Parathyroid adenoma (tissue), 2 donors: ENCODE data around the gene SMARCA4.
"Not testable (repeated sequence)": the region's sequence is repeated elsewhere in the genome, so short reads cannot be mapped to it uniquely, and the experiment has no call there.

Experiments
- H2AFZ ChIP-seq: fragments of 300-600 bp; sonication (generic); one replicate; pipeline ENCODE4 v1.7.0; 2017; ENCODE audit warnings: antibody characterized with exemption, mild to moderate bottlenecking
- H3K27ac ChIP-seq: fragments of 300-600 bp; sonication (generic); one replicate; pipeline ENCODE4 v1.7.0; 2017
- H3K27me3 ChIP-seq: fragments of 300-600 bp; sonication (generic); one replicate; pipeline ENCODE4 v1.7.0; 2017; ENCODE audit warnings: low read length; ENCODE audit not compliant: control insufficient read depth, insufficient read depth
- H3K36me3 ChIP-seq: fragments of 300-600 bp; sonication (generic); one replicate; pipeline ENCODE4 v1.7.0; 2017; ENCODE audit warnings: low read length; ENCODE audit not compliant: control insufficient read depth, insufficient read depth
- H3K4me1 ChIP-seq: fragments of 300-600 bp; sonication (generic); one replicate; pipeline ENCODE4 v1.7.0; 2017; ENCODE audit warnings: control low read depth
- H3K4me2 ChIP-seq: fragments of 300-600 bp; sonication (generic); one replicate; pipeline ENCODE4 v1.7.0; 2017; ENCODE audit warnings: low read length
- H3K4me3 ChIP-seq: fragments of 300-600 bp; sonication (generic); one replicate; pipeline ENCODE4 v1.7.0; 2017; ENCODE audit warnings: low read depth, low read length
- H3K79me2 ChIP-seq: fragments of 300-600 bp; sonication (generic); one replicate; pipeline ENCODE4 v1.7.0; 2017; ENCODE audit warnings: control low read depth
- H3K9ac ChIP-seq: fragments of 300-600 bp; sonication (generic); one replicate; pipeline ENCODE4 v1.7.0; 2017; ENCODE audit warnings: mild to moderate bottlenecking
- H3K9me3 ChIP-seq: fragments of 300-600 bp; sonication (generic); one replicate; pipeline ENCODE4 v1.7.0; 2017; ENCODE audit warnings: low read length; ENCODE audit not compliant: control insufficient read depth
- CTCF ChIP-seq: fragments of 300-600 bp; sonication (generic); IDR thresholded peaks from one replicate; pipeline ENCODE4 v1.7.0; 2017; ENCODE audit warnings: antibody characterized with exemption, mild to moderate bottlenecking
- donor health status: primary hyperparathyroidism.

SMARCA4 gene

GRCh38 chr19:11079999-11080398, 119.2 kb downstream of the SMARCA4 start:
- Histone ChIP-seq H3K27ac (no peak overlapping the region), H3K4me1 (no peaks in the 10 kb centered on the region), H3K27me3 (no peaks in the 10 kb centered on the region), H3K9ac (no peak overlapping the region), H3K4me2 (no peak overlapping the region), H3K79me2 (no peaks in the 10 kb centered on the region), H2AFZ (no peak overlapping the region), H3K4me3 (no peak overlapping the region), H3K9me3 (no peaks in the 10 kb centered on the region), H3K36me3 (no peaks in the 10 kb centered on the region)
- no peak for TF ChIP-seq CTCF

- no peaks in the 10 kb centered on the region for H3K79me2 ChIP-seq
- peaks cover 3% of the 10 kb centered on the region for H3K4me1 ChIP-seq
- no peaks in the 10 kb centered on the region for H3K27me3 ChIP-seq
- H3K4me2 ChIP-seq, result no peak overlapping the region
- TF ChIP-seq CTCF, result no peak
- H3K9ac ChIP-seq, result no peak overlapping the region
- H3K27ac ChIP-seq, result no peak overlapping the region
- H3K9me3 ChIP-seq, result no peaks in the 10 kb centered on the region
- H2AFZ ChIP-seq, result no peak overlapping the region
- no peak overlapping the region for H3K4me3 ChIP-seq
- H3K36me3 ChIP-seq, result no peaks in the 10 kb centered on the region
Observed at GRCh38 chr19:11087870-11088505, 127.2 kb downstream of the SMARCA4 start.

GRCh38 chr19:11088506-11089253, 127.8 kb downstream of the SMARCA4 start:
- Histone ChIP-seq H3K36me3 (no peaks in the 10 kb centered on the region), H3K27me3 (no peaks in the 10 kb centered on the region), H3K4me1 (peaks cover 3% of the 10 kb centered on the region), H3K9me3 (no peaks in the 10 kb centered on the region), H3K79me2 (no peaks in the 10 kb centered on the region), H2AFZ (peak overlapping the region; percentile 77), H3K4me2 (peak overlapping the region; percentile 54), H3K27ac (peak overlapping the region; percentile 77), H3K9ac (no peak overlapping the region), H3K4me3 (peak overlapping the region; percentile 54)
- TF ChIP-seq CTCF, result no peak

- H3K79me2 ChIP-seq, result no peaks in the 10 kb centered on the region
Observed at GRCh38 chr19:11089254-11090013, 128.6 kb downstream of the SMARCA4 start, which contains the start of gene LDLR. LDLR (plus strand) TSS chr19:11089463; CDS start chr19:11089549, 86 bp downstream.

GRCh38 chr19:11090014-11090263, 129.1 kb downstream of the SMARCA4 start:
- Histone ChIP-seq H2AFZ (peak overlapping the region; percentile 77), H3K4me3 (peak overlapping the region; percentile 54), H3K4me2 (peak overlapping the region; percentile 54), H3K27ac (peak overlapping the region; percentile 77)
- not testable (repeated sequence) for H3K36me3 ChIP-seq, H3K9ac ChIP-seq, H3K79me2 ChIP-seq, H3K4me1 ChIP-seq, H3K9me3 ChIP-seq, H3K27me3 ChIP-seq

More at GRCh38 chr19:11089254-11090013, 128.6 kb downstream of the SMARCA4 start, which contains the start of gene LDLR:
- Histone ChIP-seq H3K4me2 (peak within 1 kb of the TSS; percentile 54), H3K9me3 (no peaks in the 10 kb centered on the region), H3K36me3 (no peaks in the 10 kb centered on the region), H3K27me3 (no peaks in the 10 kb centered on the region), H3K9ac (no peak within 1 kb of the TSS), H3K4me1 (peaks cover 3% of the 10 kb centered on the region), H2AFZ (peak within 1 kb of the TSS; percentile 77), H3K4me3 (peak within 1 kb of the TSS; percentile 54), H3K27ac (peak within 1 kb of the TSS; percentile 77)
- no peak for TF ChIP-seq CTCF
